GM21515 (cell line): ENCODE data around the gene FLNB.

Source experiments
- ATAC-seq: cut with Tn5 transposase; IDR thresholded peaks from one replicate; pipeline ENCODE4 v1.9.1; 2021; ENCODE audit not compliant: unreplicated experiment

FLNB gene

GRCh38 chr3:58130591-58130990 is 122.4 kb downstream of the FLNB start:
- ATAC-seq, result no peak

- no peak for ATAC-seq
Observed at GRCh38 chr3:58131101-58131825, 123.0 kb downstream of the FLNB start.

GRCh38 chr3:58132850-58133249 is 124.6 kb downstream of the FLNB start:
- ATAC-seq, result no peak

- ATAC-seq, result no peak
Observed at GRCh38 chr3:58134468-58134867, 126.2 kb downstream of the FLNB start.

GRCh38 chr3:58135712-58136543 is 127.7 kb downstream of the FLNB start:
- no peak for ATAC-seq

GRCh38 chr3:58137306-58137705 is 129.1 kb downstream of the FLNB start:
- no peak for ATAC-seq

- no peak for ATAC-seq
Observed at GRCh38 chr3:58141766-58142345, 133.6 kb downstream of the FLNB start.

- ATAC-seq, result no peak
Observed at GRCh38 chr3:58143417-58144055, 135.3 kb downstream of the FLNB start.

- ATAC-seq, result no peak
Observed at GRCh38 chr3:58144478-58145325, 136.5 kb downstream of the FLNB start.

- ATAC-seq, result no peak
Observed at GRCh38 chr3:58148049-58148448, 139.8 kb downstream of the FLNB start.

GRCh38 chr3:58150130-58150809 is 142.0 kb downstream of the FLNB start:
- no peak for ATAC-seq

- ATAC-seq, result no peak
Observed at GRCh38 chr3:58150810-58151199, 142.6 kb downstream of the FLNB start.

- no peak for ATAC-seq
Observed at GRCh38 chr3:58151637-58152036, 143.4 kb downstream of the FLNB start.

- ATAC-seq, result no peak
Observed at GRCh38 chr3:58152225-58153015, 144.2 kb downstream of the FLNB start.

- no peak for ATAC-seq
Observed at GRCh38 chr3:58153371-58153770, 145.1 kb downstream of the FLNB start.

- no peak for ATAC-seq
Observed at GRCh38 chr3:58154626-58155449, 146.6 kb downstream of the FLNB start.

GRCh38 chr3:58155838-58156237 is 147.6 kb downstream of the FLNB start:
- ATAC-seq, result no peak

- ATAC-seq, result no peak
Observed at GRCh38 chr3:58157700-58158099, 149.5 kb downstream of the FLNB start.
